ENCODE results near the gene KDM2B. TPM values are rescaled to one million over a fixed set of nuclear protein-coding genes. Genes with fewer than 3 reads are reported as not detected.
A peak's percentile ranks its signal among the peaks of the same experiment; 100 is the strongest.

KDM2B gene
- total and polyA plus RNA-seq, 2 donors (not counting 1 experiment from before 2014, with no cell fraction given): 108 to 126 TPM

- Histone ChIP-seq H3K4me3 (ENCODE audit: control extremely low read depth in 1 of 5, extremely low read depth in 1 of 5, insufficient read depth in 1 of 5, low read depth in 2 of 5, low read length in 4 of 5) (peak overlapping the region; percentile 57 to 93 (median 65)), H3K4me1 (ENCODE audit: control insufficient read depth in 2 of 2, insufficient read depth in 2 of 2, low read length in 2 of 2) (peaks cover 23 to 47% of the 10 kb centered on the region in 2 donors), H3K4me2 (replicated peaks; ENCODE audit: low read depth, low read length, poor library complexity, severe bottlenecking) (peak overlapping the region; percentile 97), H3K9ac (ENCODE audit: low read length) (peak overlapping the region; percentile 82), H2AFZ (ENCODE audit: insufficient read depth, low read depth, low read length, poor library complexity, severe bottlenecking) (peak overlapping the region; percentile 90), H3K9me3 (ENCODE audit: control extremely low read depth in 1 of 3, control insufficient read depth in 2 of 3, insufficient read depth in 1 of 3, low read length in 2 of 3) (no peaks in the 10 kb centered on the region), H4K20me1 (ENCODE audit: control insufficient read depth, insufficient read depth, low read length, poor library complexity, severe bottlenecking) (no peaks in the 10 kb centered on the region), H3K36me3 (replicated peaks in 1 of 2; ENCODE audit: control extremely low read depth in 1 of 2, control insufficient read depth in 1 of 2, extremely low read depth in 1 of 2, insufficient read depth in 2 of 2, low read length in 1 of 2) (peaks cover 0 to 10% of the 10 kb centered on the region in 2 experiments), H3K27ac (ENCODE audit: low read length in 2 of 2) (peak overlapping the region; percentile 69 to 77), H3K79me2 (ENCODE audit: control insufficient read depth, insufficient read depth, low read length) (no peaks in the 10 kb centered on the region), H3K27me3 (replicated peaks in 1 of 4; ENCODE audit: control extremely low read depth in 1 of 4, control insufficient read depth in 3 of 4, insufficient read depth in 4 of 4, low read length in 3 of 4) (no peaks in the 10 kb centered on the region)
- no peaks in the 10 kb centered on the region for H3K27me3 Mint-ChIP-seq
- CTCF ChIA-PET: interaction anchor here (0.8 to 9.0 kb wide), 15 partner anchors 10 to 194 kb away, joined by 3 to 72 read pairs (median 5); partner anchors contain the start of gene ORAI1
- peak overlapping the region; percentile 94 for H3K27ac Mint-ChIP-seq
- TF ChIP-seq CTCF (IDR thresholded peaks at IDR 0.05) (no peak), EZH2 (IDR thresholded peaks at IDR 0.05; ENCODE audit: borderline replicate concordance, insufficient read depth, low read depth, low read length, poor library complexity, severe bottlenecking) (no peak)
- peak overlapping the region; percentile 94 for H3K4me3 Mint-ChIP-seq
- POLR2A ChIA-PET: interaction anchor here (0.6 to 5.6 kb wide), 10 partner anchors 11 to 84 kb away, joined by 3 to 74 read pairs (median 6); partner anchors contain the start of gene ORAI1
- intact Hi-C loops (cut with micrococcal nuclease): loop anchor here (1.0 kb wide), 2 partner anchors 47 to 79 kb away; partner anchors contain the start of gene ORAI1
- ATAC-seq (ENCODE audit: low read depth) (peak; percentile 25), DNase-seq (peak; percentile 59)
- no peaks in the 10 kb centered on the region for H3K9me3 Mint-ChIP-seq (ENCODE audit: insufficient read depth)
- WGBS (ENCODE audit: insufficient coverage): under 1% methylated on average over 40 of the region's 53 CpGs
- H3K4me1 Mint-ChIP-seq: peaks cover 34% of the 10 kb centered on the region
These were observed 1.5 kb downstream of the KDM2B start for GRCh38 chr12:121579190-121579791.
